IPS DF 4.7 (cell line): ENCODE measurements around the gene HNRNPL.
"Not testable (repeated sequence)": the region's sequence is repeated elsewhere in the genome, so short reads cannot be mapped to it uniquely, and the experiment has no call there.

Source experiments
- DNase-seq: peaks from one replicate; pipeline ENCODE4 v3.0.0-alpha.2; 2013; ENCODE audit warnings: low spot score; ENCODE audit errors: extremely low read depth

Gene HNRNPL

GRCh38 chr19:38849860-38850435 lies at the start of gene HNRNPL:
Gene HNRNPL, minus strand, starts transcription at chr19:38849986. Its CDS starts 20 bp downstream, at chr19:38849966.
- DNase-seq: no peak

- no peak for DNase-seq
These were observed 49.1 kb upstream of the HNRNPL start for GRCh38 chr19:38898788-38899446.

- no peak for DNase-seq
These were observed 45.2 kb upstream of the HNRNPL start for GRCh38 chr19:38894968-38895367.

- no peak for DNase-seq
These were observed 43.6 kb upstream of the HNRNPL start for GRCh38 chr19:38893341-38893771.

- DNase-seq: no peak
These were observed 43.1 kb upstream of the HNRNPL start for GRCh38 chr19:38892841-38893240.

- no peak for DNase-seq
These were observed 42.0 kb upstream of the HNRNPL start for GRCh38 chr19:38891771-38892170.

GRCh38 chr19:38890686-38891085 lies 40.9 kb upstream of the HNRNPL start:
- no peak for DNase-seq

GRCh38 chr19:38889803-38890202 lies 40.0 kb upstream of the HNRNPL start:
- DNase-seq: no peak

- no peak for DNase-seq
These were observed 39.1 kb upstream of the HNRNPL start for GRCh38 chr19:38888876-38889275.

- DNase-seq: not testable (repeated sequence)
These were observed 34.9 kb upstream of the HNRNPL start for GRCh38 chr19:38884691-38885090.

- DNase-seq: no peak
These were observed 33.5 kb upstream of the HNRNPL start for GRCh38 chr19:38883286-38883685.

GRCh38 chr19:38880882-38881609 lies 31.3 kb upstream of the HNRNPL start:
- no peak for DNase-seq

GRCh38 chr19:38880076-38880881 lies 30.5 kb upstream of the HNRNPL start:
- DNase-seq: no peak

- DNase-seq: no peak
These were observed 29.6 kb upstream of the HNRNPL start for GRCh38 chr19:38879400-38879751.

- no peak for DNase-seq
These were observed 29.0 kb upstream of the HNRNPL start for GRCh38 chr19:38878575-38879399.

- no peak for DNase-seq
These were observed 28.2 kb upstream of the HNRNPL start, which contains the start of gene RINL for GRCh38 chr19:38877781-38878574. Gene RINL, minus strand, starts transcription at chr19:38878275. Its CDS starts 1,533 bp downstream, at chr19:38876742.

GRCh38 chr19:38875656-38876395 lies 26.0 kb upstream of the HNRNPL start:
- no peak for DNase-seq

- DNase-seq: not testable (repeated sequence)
These were observed 23.6 kb upstream of the HNRNPL start for GRCh38 chr19:38873400-38873799.

- DNase-seq: no peak
These were observed 20.8 kb upstream of the HNRNPL start for GRCh38 chr19:38870612-38871011.
